GM13976 (cell line): ENCODE results near the gene SULF2.
"Not testable (repeated sequence)": the region's sequence is repeated elsewhere in the genome, so short reads cannot be mapped to it uniquely, and the experiment has no call there.

ENCODE experiments used
- DNase-seq: peaks from one replicate; pipeline ENCODE4 v3.0.0; 2012; ENCODE audit warnings: low spot score
- CTCF ChIP-seq: IDR thresholded peaks from 2 replicates; pipeline ENCODE4 v1.5.1; 2012; ENCODE audit warnings: borderline replicate concordance, mild to moderate bottlenecking; ENCODE audit not compliant: insufficient read depth; ENCODE audit errors: extremely low read depth, missing control alignments, control extremely low read depth
- in situ Hi-C: fragments of 300-500 bp; cut with MboI; formaldehyde crosslinking; loops from one replicate; pipeline ENCODE4 v1.12.0; 2022; ENCODE audit warnings: low sequenced_read_pairs, mixed read lengths, inconsistent platforms; ENCODE audit not compliant: unreplicated experiment

SULF2 gene

GRCh38 chr20:47814632-47815415, 29.5 kb upstream of the SULF2 start:
- no peak for DNase-seq
- in situ Hi-C loops: no loop called here
- TF ChIP-seq CTCF: no peak

- in situ Hi-C loops: no loop called here
- no peak for DNase-seq
- TF ChIP-seq CTCF: no peak
Measured at GRCh38 chr20:47810721-47811347, 25.6 kb upstream of the SULF2 start.

- no peak for DNase-seq
- in situ Hi-C loops: no loop called here
- TF ChIP-seq CTCF: no peak
Measured at GRCh38 chr20:47810116-47810677, 24.9 kb upstream of the SULF2 start.

- TF ChIP-seq CTCF: no peak
- in situ Hi-C loops: no loop called here
- DNase-seq: no peak
Measured at GRCh38 chr20:47809161-47809960, 24.1 kb upstream of the SULF2 start.

- in situ Hi-C loops: no loop called here
- DNase-seq: no peak
- TF ChIP-seq CTCF: no peak
Measured at GRCh38 chr20:47805951-47806350, 20.7 kb upstream of the SULF2 start.

- in situ Hi-C loops, DNase-seq: not testable (repeated sequence)
Measured at GRCh38 chr20:47804972-47805371, 19.7 kb upstream of the SULF2 start.

GRCh38 chr20:47804224-47804825, 19.0 kb upstream of the SULF2 start:
- DNase-seq, in situ Hi-C loops: not testable (repeated sequence)
